ENCODE data around the gene DOK7.

The DOK7 gene

DNA sequence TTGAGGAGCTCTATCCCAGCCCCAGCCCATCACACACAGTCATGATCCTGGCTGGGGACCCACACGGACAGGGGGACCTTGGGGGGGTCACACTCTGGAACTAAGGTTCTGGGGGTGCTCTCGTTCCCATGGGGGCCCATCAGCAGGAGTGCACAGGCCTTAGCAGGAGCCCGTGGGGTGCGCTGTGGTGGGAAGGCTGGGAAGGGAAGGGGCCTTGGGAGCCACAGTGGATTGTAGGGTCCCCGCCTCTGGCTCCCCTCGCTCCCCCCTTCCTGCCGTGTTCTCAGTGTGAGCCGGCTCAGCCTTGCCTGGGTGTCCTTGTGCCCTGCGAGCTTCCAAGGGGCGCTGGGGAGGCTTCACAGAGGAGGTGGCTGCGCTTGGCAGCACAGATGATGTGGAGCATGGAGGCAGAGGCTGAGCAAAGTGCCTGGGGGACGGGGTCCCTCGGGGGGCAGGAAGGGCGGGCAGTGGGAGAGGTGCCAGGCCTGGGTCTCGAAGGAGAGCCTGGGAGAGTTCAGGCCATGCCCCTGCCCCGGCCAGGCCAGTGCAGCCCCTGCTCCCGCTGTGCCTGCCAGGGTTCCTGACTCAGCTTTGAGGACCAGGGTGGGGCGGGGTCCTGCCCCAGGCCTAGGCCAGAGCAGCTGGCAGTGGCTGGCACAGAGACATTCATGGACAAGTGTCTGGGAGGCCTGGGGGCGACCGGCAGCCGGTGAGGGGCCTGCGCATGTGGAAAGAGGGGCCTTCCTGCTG lies 26.9 kb upstream of the DOK7 start:
- Histone ChIP-seq H3K27ac (ENCODE audit: low read depth, low read length) (no peak overlapping the region), H3K4me3 (ENCODE audit: low read depth in 1 of 5, low read length in 5 of 5) (no peak overlapping the region), H3K9me3 (ENCODE audit: control insufficient read depth in 5 of 5, low read length in 5 of 5) (no peaks in the 10 kb centered on the region), H3K36me3 (ENCODE audit: control insufficient read depth in 5 of 5, insufficient read depth in 5 of 5, low read length in 5 of 5) (peaks cover 0 to 24% (median 13%) of the 10 kb centered on the region in 5 donors), H3K4me1 (ENCODE audit: control insufficient read depth in 5 of 5, insufficient read depth in 5 of 5, low read length in 5 of 5) (peaks cover 0 to 17% (median 9%) of the 10 kb centered on the region in 5 donors), H3K27me3 (ENCODE audit: control insufficient read depth in 5 of 5, insufficient read depth in 4 of 5, low read length in 5 of 5) (no peaks in the 10 kb centered on the region), H3K9ac (ENCODE audit: low read length in 5 of 5) (no peak overlapping the region)

DNA sequence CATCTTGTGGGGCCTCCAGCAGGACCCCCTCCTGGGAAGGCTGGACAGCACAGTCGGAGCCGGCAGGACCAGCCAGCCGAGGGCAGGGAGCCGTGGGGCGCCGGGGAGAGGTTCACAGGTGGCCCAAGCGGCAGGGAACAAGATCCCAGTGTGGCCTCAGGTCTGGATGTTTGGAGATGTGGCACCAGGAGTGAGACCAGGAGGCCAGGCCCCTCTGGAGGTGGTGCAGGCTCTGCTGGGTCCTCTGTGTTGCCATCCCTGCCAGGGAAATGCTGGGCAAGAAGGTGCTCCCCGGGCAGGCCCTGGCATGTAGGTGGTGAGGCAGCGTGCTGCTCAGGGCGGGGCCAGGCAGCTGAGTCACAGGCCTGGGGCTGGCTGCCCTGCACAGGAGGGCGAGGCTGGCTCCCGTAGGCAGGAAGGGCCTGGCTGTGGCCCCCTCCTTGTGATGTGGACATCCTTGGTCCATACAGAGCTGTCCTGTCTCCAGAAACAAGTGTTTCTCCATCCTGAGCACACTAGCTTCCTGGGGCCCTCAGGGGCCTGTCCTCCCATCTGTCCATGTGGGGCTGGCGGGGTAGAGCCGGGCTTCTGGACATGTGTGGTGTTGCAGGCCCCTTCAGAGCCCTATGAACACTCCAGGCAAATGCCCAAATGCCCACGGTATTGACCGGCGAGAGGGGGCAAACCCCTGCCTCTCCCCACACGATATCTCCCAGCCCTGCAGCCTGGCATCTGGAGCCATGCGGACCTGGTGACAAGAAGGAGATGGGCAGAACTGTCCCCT lies 26.1 kb upstream of the DOK7 start:
- no peak overlapping the region for H3K27ac ChIP-seq (ENCODE audit: low read depth, low read length)
- no peak overlapping the region for H3K9ac ChIP-seq (ENCODE audit: low read length in 5 of 5)
- H3K36me3 ChIP-seq (ENCODE audit: control insufficient read depth in 5 of 5, insufficient read depth in 5 of 5, low read length in 5 of 5), result peaks cover 0 to 17% (median 6%) of the 10 kb centered on the region in 5 donors

DNA sequence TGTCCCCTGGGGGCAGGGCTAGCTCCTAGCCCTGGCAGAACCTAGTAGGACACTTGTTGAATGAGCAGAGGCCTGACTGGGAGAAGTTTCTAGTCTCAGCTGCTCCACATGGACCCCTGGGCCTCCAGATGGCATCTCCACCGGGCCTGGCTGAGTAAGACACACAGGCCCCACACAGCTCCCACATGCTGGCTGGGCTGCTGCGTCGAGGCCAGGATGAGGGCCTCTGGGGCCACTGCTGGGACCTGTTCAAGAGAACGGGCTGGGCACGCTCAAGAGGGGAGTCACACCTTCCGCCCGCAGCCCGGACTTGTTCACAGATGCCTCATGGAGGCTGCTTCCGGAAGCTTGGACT lies 25.5 kb upstream of the DOK7 start:
- H3K27ac ChIP-seq (ENCODE audit: low read depth, low read length), result no peak overlapping the region
- no peaks in the 10 kb centered on the region for H3K27me3 ChIP-seq (ENCODE audit: control insufficient read depth in 5 of 5, insufficient read depth in 4 of 5, low read length in 5 of 5)
- H3K9ac ChIP-seq (ENCODE audit: low read length in 5 of 5), result peak overlapping the region in 1 of 5 donors; percentile 38
- peaks cover 0 to 12% (median 6%) of the 10 kb centered on the region in 5 donors for H3K36me3 ChIP-seq (ENCODE audit: control insufficient read depth in 5 of 5, insufficient read depth in 5 of 5, low read length in 5 of 5)
- no peaks in the 10 kb centered on the region for H3K9me3 ChIP-seq (ENCODE audit: control insufficient read depth in 5 of 5, low read length in 5 of 5)
- H3K4me1 ChIP-seq (ENCODE audit: control insufficient read depth in 5 of 5, insufficient read depth in 5 of 5, low read length in 5 of 5), result peaks cover 0 to 17% (median 9%) of the 10 kb centered on the region in 5 donors
- H3K4me3 ChIP-seq (ENCODE audit: low read depth in 1 of 5, low read length in 5 of 5), result no peak overlapping the region

More for the DNA sequence above, 26.1 kb upstream of the DOK7 start:
- H3K27me3 ChIP-seq (ENCODE audit: control insufficient read depth in 5 of 5, insufficient read depth in 4 of 5, low read length in 5 of 5), result no peaks in the 10 kb centered on the region
- H3K4me1 ChIP-seq (ENCODE audit: control insufficient read depth in 5 of 5, insufficient read depth in 5 of 5, low read length in 5 of 5), result peaks cover 0 to 17% (median 9%) of the 10 kb centered on the region in 5 donors
- H3K4me3 ChIP-seq (ENCODE audit: low read depth in 1 of 5, low read length in 5 of 5), result no peak overlapping the region
- no peaks in the 10 kb centered on the region for H3K9me3 ChIP-seq (ENCODE audit: control insufficient read depth in 5 of 5, low read length in 5 of 5)

DNA sequence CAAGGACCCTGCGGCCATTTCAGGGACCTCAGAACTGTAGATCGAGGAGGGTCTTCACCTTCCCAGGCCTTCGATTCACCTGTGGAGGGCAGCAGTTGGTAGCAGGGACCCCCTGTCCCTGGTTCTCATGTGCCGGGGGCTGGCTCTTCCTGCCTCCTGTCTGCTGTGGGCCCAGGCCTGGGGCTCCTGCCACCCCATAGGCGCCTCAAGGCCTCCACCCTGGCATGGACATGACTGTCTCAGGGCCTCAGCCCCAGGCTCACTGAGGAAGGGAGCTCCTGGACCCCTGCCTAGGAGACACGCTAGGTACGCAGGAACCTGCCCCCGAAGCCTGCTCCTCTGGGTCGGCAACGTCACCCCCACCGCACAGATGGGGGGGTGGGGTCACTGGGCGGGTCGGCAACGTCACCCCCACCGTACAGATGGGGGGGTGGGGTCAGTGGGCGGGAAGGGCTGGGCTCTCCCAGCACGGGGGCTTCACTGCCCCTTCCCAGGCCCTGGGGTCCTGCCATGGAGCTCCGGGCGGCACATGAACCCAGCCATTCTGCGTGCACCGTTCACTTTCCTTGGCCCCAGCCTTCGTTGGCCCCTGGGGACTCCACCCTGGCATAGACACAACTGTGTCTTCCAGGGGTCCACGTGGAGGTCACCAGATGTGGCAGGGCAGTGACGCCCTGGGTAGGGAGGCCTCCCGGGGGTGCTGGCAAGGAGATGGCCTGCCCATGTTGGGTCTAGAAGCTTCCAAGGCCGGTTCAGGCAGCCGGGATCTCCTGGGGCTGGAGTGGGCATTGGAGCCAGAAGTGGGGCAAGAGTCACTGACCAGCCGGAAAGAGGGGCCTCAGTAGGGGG lies 24.9 kb upstream of the DOK7 start:
- Histone ChIP-seq H3K27ac (ENCODE audit: low read depth, low read length) (no peak overlapping the region), H3K9me3 (ENCODE audit: control insufficient read depth in 5 of 5, low read length in 5 of 5) (no peaks in the 10 kb centered on the region), H3K36me3 (ENCODE audit: control insufficient read depth in 5 of 5, insufficient read depth in 5 of 5, low read length in 5 of 5) (peaks cover 0 to 7% (median 5%) of the 10 kb centered on the region in 5 donors), H3K27me3 (ENCODE audit: control insufficient read depth in 5 of 5, insufficient read depth in 4 of 5, low read length in 5 of 5) (no peaks in the 10 kb centered on the region), H3K9ac (ENCODE audit: low read length in 5 of 5) (peak overlapping the region in 1 of 5 donors; percentile 38), H3K4me1 (ENCODE audit: control insufficient read depth in 5 of 5, insufficient read depth in 5 of 5, low read length in 5 of 5) (peaks cover 0 to 17% (median 9%) of the 10 kb centered on the region in 5 donors), H3K4me3 (ENCODE audit: low read depth in 1 of 5, low read length in 5 of 5) (peak overlapping the region in 1 of 5 donors; percentile 21)

DNA sequence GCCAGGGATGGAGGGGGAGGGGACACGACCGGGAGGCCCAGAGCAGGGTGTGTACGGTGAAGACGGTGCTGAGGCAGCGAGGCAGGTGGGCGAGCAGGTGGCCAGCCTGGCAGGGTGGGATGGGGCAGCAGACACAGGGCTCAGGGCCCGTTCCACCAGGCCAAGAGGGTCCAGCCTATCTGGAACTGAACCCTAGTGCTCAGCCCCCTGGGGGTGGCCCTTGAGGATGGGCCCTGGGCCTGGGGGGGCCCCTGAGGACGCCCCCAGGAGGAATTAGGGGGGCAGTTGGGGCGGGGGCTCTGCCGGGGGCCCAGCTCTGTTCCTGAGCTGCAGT lies 24.3 kb upstream of the DOK7 start:
- Histone ChIP-seq H3K36me3 (ENCODE audit: control insufficient read depth in 5 of 5, insufficient read depth in 5 of 5, low read length in 5 of 5) (peaks cover 0 to 3% (median 0%) of the 10 kb centered on the region in 5 donors), H3K9me3 (ENCODE audit: control insufficient read depth in 5 of 5, low read length in 5 of 5) (no peaks in the 10 kb centered on the region), H3K4me3 (ENCODE audit: low read depth in 1 of 5, low read length in 5 of 5) (no peak overlapping the region), H3K9ac (ENCODE audit: low read length in 5 of 5) (no peak overlapping the region), H3K27ac (ENCODE audit: low read depth, low read length) (no peak overlapping the region), H3K27me3 (ENCODE audit: control insufficient read depth in 5 of 5, insufficient read depth in 4 of 5, low read length in 5 of 5) (no peaks in the 10 kb centered on the region), H3K4me1 (ENCODE audit: control insufficient read depth in 5 of 5, insufficient read depth in 5 of 5, low read length in 5 of 5) (peaks cover 0 to 17% (median 9%) of the 10 kb centered on the region in 5 donors)

DNA sequence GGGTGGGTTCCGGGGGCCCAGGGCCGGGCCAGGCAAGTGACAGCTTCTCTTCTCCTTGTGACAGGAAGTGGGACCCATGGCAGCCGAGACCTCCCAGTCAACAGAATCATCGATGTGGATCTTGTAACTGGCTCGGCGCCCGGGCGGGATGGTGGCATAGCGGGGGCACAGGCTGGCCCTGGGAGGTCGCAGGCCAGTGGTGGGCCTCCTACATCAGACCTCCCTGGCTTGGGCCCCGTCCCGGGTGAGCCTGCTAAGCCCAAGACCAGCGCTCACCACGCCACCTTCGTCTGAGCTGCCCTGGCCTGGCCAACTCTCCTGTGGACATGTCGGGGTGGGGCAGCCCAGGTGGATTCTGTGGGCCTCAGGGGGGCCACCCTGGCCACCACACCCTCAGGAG lies 23.7 kb upstream of the DOK7 start:
- peaks cover 0 to 1% (median 0%) of the 10 kb centered on the region in 5 donors for H3K36me3 ChIP-seq (ENCODE audit: control insufficient read depth in 5 of 5, insufficient read depth in 5 of 5, low read length in 5 of 5)
- no peaks in the 10 kb centered on the region for H3K9me3 ChIP-seq (ENCODE audit: control insufficient read depth in 5 of 5, low read length in 5 of 5)
- H3K4me3 ChIP-seq (ENCODE audit: low read depth in 1 of 5, low read length in 5 of 5), result no peak overlapping the region
- no peak overlapping the region for H3K9ac ChIP-seq (ENCODE audit: low read length in 5 of 5)
- H3K27me3 ChIP-seq (ENCODE audit: control insufficient read depth in 5 of 5, insufficient read depth in 4 of 5, low read length in 5 of 5), result no peaks in the 10 kb centered on the region
- H3K4me1 ChIP-seq (ENCODE audit: control insufficient read depth in 5 of 5, insufficient read depth in 5 of 5, low read length in 5 of 5), result peaks cover 0 to 17% (median 9%) of the 10 kb centered on the region in 5 donors
- H3K27ac ChIP-seq (ENCODE audit: low read depth, low read length), result no peak overlapping the region

DNA sequence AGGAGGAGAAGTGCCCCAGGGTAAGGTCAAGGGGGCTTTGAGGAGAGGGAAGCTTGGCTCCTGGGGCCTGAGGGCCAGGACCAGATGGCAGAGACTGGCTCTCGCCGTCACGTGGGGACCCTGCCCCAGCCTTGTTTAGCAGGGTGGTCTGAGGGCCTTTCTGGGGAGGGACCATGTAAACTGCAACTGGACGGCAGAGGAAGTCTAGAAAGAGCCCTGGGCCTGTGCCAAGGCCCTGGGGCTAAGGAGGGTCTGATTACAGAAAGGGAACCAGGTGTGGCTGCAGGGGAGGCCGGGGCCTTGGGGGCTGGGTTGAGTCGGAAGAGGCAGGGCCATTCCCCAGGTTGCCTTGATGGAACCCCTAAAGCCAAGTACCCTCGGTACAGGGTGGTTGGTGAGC lies 23.1 kb upstream of the DOK7 start:
- Histone ChIP-seq H3K27ac (ENCODE audit: low read depth, low read length) (no peak overlapping the region), H3K4me3 (ENCODE audit: low read depth in 1 of 5, low read length in 5 of 5) (no peak overlapping the region), H3K36me3 (ENCODE audit: control insufficient read depth in 5 of 5, insufficient read depth in 5 of 5, low read length in 5 of 5) (no peaks in the 10 kb centered on the region), H3K9ac (ENCODE audit: low read length in 5 of 5) (no peak overlapping the region), H3K9me3 (ENCODE audit: control insufficient read depth in 5 of 5, low read length in 5 of 5) (no peaks in the 10 kb centered on the region), H3K27me3 (ENCODE audit: control insufficient read depth in 5 of 5, insufficient read depth in 4 of 5, low read length in 5 of 5) (peaks cover 0 to 3% (median 0%) of the 10 kb centered on the region in 5 donors), H3K4me1 (ENCODE audit: control insufficient read depth in 5 of 5, insufficient read depth in 5 of 5, low read length in 5 of 5) (peaks cover 0 to 17% (median 9%) of the 10 kb centered on the region in 5 donors)

DNA sequence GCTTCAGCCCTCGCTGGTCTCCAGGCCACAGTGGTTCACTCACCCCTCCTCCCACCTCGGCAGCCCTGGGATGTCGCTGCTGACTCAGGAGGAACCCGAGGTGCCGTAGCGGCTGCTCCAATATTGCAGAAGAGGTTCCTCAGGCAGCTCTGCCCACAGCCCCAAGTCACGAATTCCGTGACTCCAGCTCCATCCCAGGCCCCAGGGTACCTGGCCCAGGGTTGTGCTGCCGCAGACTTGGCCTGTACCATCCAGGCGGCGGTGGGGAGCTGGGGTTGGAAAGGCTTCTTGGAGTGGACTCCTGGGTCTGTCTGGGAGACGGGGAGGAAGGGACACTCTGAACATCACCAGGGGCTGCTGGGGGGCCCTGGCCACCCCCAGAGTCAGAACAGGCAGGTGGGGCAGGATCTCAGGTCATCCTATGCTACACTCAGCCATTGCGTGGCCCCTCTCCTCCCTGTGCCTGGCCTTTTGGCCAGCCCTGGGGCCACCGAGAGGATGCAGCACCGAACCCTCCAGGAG lies 22.1 kb upstream of the DOK7 start:
- no peaks in the 10 kb centered on the region for H3K36me3 ChIP-seq (ENCODE audit: control insufficient read depth in 5 of 5, insufficient read depth in 5 of 5, low read length in 5 of 5)
- peaks cover 0 to 17% (median 9%) of the 10 kb centered on the region in 5 donors for H3K4me1 ChIP-seq (ENCODE audit: control insufficient read depth in 5 of 5, insufficient read depth in 5 of 5, low read length in 5 of 5)
- H3K9ac ChIP-seq (ENCODE audit: low read length in 5 of 5), result no peak overlapping the region
- H3K9me3 ChIP-seq (ENCODE audit: control insufficient read depth in 5 of 5, low read length in 5 of 5), result no peaks in the 10 kb centered on the region
- no peak overlapping the region for H3K27ac ChIP-seq (ENCODE audit: low read depth, low read length)
- no peak overlapping the region for H3K4me3 ChIP-seq (ENCODE audit: low read depth in 1 of 5, low read length in 5 of 5)
- H3K27me3 ChIP-seq (ENCODE audit: control insufficient read depth in 5 of 5, insufficient read depth in 4 of 5, low read length in 5 of 5), result peaks cover 0 to 3% (median 0%) of the 10 kb centered on the region in 5 donors

DNA sequence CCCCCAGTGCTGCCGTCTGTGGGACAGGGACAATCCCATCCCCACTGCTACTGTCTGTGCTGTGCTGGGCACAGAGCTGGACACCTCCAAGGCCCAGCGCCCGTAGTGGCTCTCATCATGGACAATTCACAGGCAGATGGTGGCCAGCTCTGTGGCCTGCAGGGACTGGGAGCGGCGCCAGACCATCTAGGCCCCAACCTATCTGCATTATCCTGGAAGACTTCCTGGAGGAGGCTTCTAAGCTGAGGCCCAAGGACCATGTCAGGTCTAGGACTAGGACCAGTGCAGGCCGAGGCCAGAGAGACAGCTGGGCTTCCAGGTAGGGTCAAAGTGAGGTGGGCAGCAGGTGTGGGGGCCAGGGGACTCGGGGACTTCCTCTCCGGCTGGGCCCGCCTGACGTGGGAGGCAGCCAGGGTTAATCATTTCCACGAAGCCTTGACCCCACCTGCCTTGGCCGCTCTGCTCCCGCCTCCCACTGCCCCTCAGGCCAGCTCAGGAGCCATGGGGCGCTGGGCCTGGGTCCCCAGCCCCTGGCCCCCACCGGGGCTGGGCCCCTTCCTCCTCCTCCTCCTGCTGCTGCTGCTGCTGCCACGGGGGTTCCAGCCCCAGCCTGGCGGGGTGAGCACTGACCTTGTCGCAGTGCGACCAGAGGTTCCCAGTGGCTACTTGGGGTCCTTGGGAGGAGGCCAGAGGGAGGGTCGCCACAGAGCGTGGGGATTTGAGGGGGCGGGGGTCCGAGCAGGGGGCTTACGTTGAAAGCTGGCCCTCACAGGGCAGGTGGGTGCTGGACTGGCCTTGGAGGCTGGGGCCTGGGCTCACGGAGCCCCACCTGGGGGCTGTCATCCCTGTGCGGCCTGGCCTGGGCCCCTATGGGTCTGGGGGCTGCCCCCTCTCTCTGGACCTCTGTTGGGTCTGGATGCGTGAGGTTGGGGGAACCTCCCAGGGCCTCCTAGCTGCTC lies 21.3 kb upstream of the DOK7 start, which contains the start of gene HGFAC:
TSS of gene HGFAC (plus strand) at position 468 of the 959 bp plus-strand sequence. CDS start at position 502, 34 bp downstream.
- Histone ChIP-seq H3K9ac (ENCODE audit: low read length in 5 of 5) (no peak within 1 kb of the TSS), H3K4me1 (ENCODE audit: control insufficient read depth in 5 of 5, insufficient read depth in 5 of 5, low read length in 5 of 5) (peaks cover 0 to 17% (median 9%) of the 10 kb centered on the region in 5 donors), H3K4me3 (ENCODE audit: low read depth in 1 of 5, low read length in 5 of 5) (no peak within 1 kb of the TSS), H3K27me3 (ENCODE audit: control insufficient read depth in 5 of 5, insufficient read depth in 4 of 5, low read length in 5 of 5) (peaks cover 0 to 3% (median 0%) of the 10 kb centered on the region in 5 donors), H3K9me3 (ENCODE audit: control insufficient read depth in 5 of 5, low read length in 5 of 5) (no peaks in the 10 kb centered on the region), H3K36me3 (ENCODE audit: control insufficient read depth in 5 of 5, insufficient read depth in 5 of 5, low read length in 5 of 5) (no peaks in the 10 kb centered on the region), H3K27ac (ENCODE audit: low read depth, low read length) (no peak within 1 kb of the TSS)
